Muscle layer of colon (tissue), 2 donors: ENCODE results near the gene YES1.
"Not testable (repeated sequence)": the region's sequence is repeated elsewhere in the genome, so short reads cannot be mapped to it uniquely, and the experiment has no call there.

Experiments
- H3K27ac ChIP-seq: one replicate; pipeline ENCODE4 v1.7.0; 2013; ENCODE audit warnings: low read depth, mild to moderate bottlenecking, low read length, moderate library complexity
- H3K27me3 ChIP-seq, 2 donors: one replicate each; pipeline ENCODE4 v1.7.0; 2013; ENCODE audit warnings: low read length in 2 of 2, mild to moderate bottlenecking in 2 of 2; ENCODE audit not compliant: insufficient read depth in 2 of 2, control insufficient read depth in 1 of 2
- H3K36me3 ChIP-seq: one replicate; pipeline ENCODE4 v1.7.0; 2013; ENCODE audit warnings: mild to moderate bottlenecking, low read length; ENCODE audit not compliant: insufficient read depth
- H3K4me1 ChIP-seq: one replicate; pipeline ENCODE4 v1.7.0; 2013; ENCODE audit warnings: mild to moderate bottlenecking, low read length; ENCODE audit not compliant: insufficient read depth
- H3K4me3 ChIP-seq, 2 donors: one replicate each; pipeline ENCODE4 v1.7.0; 2013; ENCODE audit warnings: low read length in 2 of 2, low read depth in 1 of 2, mild to moderate bottlenecking in 1 of 2, moderate library complexity in 1 of 2
- H3K9ac ChIP-seq: one replicate; pipeline ENCODE4 v1.7.0; 2013; ENCODE audit warnings: low read length
- H3K9me3 ChIP-seq: one replicate; pipeline ENCODE4 v1.7.0; 2013; ENCODE audit warnings: mild to moderate bottlenecking, low read length
- donor health status: abdominal sarcoma.
- donor health status: Adenocarcinoma of cecum.

Gene YES1

DNA sequence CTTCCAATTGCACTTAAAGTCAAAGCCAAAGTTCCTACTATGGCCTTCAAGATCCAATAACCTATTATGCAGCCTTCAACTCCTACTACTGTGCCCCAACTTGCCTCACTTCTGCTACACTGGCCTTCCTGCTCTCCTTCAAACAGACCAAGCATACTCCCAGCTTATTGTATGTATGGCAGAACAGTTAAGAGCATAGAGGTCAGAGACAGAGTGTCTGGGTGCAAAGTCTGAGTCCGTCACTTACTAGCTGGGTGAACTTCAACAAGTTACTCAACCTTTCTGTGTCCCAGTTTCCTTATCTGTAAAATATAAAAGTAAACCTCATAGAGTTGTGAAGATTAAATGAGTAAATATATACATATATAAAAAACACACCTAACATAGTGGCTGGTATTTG, 37.2 kb downstream of the YES1 start:
- H3K9ac ChIP-seq, result no peak overlapping the region
- no peaks in the 10 kb centered on the region for H3K9me3 ChIP-seq
- no peak overlapping the region for H3K4me3 ChIP-seq
- H3K36me3 ChIP-seq, result no peaks in the 10 kb centered on the region
- no peak overlapping the region for H3K27ac ChIP-seq
- H3K27me3 ChIP-seq, result no peaks in the 10 kb centered on the region
- peaks cover 7% of the 10 kb centered on the region for H3K4me1 ChIP-seq

DNA sequence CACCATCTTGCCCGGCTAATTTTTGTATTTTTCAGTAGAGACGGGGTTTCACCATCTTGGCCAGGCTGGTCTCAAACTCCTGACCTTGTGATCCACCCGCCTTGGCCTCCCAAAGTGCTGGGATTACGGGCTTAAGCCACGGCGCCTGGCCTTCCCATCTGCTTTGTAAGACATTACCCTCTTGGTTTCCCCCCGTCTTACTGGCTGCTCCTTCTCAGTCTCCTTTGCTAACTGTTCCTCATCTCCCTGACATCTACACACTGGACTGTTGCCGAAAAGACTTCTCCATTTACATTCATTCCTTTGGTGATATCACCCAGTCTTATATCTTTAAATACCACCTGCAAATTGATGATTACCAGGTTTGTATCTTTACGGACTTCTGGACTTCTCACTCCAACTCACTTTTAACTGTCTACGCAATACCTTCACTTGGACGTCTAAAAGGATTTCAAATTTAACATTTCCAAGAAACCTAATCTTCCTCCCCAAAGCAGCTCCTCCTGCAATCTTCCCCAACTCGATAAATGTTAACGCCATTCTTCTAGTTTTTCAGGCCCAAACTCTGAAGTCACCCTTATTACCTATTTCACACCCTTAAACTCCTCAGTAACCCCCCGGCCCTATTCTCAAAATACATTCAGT, 37.9 kb downstream of the YES1 start:
- Histone ChIP-seq H3K27ac (no peak overlapping the region), H3K4me1 (peaks cover 6% of the 10 kb centered on the region), H3K9ac (no peak overlapping the region), H3K4me3 (no peak overlapping the region), H3K36me3 (no peaks in the 10 kb centered on the region), H3K27me3 (no peaks in the 10 kb centered on the region), H3K9me3 (no peaks in the 10 kb centered on the region)

DNA sequence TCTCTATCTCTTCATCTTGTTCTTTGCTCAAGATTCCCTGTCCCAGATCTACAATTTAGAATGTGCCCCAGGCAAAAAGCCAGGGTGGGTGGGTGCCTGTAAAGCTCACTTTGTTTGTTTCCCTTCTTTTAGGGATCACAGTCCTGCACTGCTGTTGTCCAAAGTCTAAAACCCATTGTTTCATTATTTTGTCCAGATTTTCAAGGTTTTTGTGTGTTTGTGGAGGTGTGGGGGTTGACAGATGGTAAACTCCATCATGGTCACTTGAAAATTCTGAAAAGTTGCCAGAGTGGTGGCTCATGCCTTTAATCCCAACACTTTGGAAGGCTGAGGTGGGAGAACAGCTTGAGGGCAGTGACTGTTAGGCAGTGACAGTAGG, 41.5 kb downstream of the YES1 start:
- no peak overlapping the region for H3K27ac ChIP-seq
- H3K9ac ChIP-seq, result no peak overlapping the region
- H3K4me1 ChIP-seq, result no peaks in the 10 kb centered on the region
- no peak overlapping the region for H3K4me3 ChIP-seq
- H3K27me3 ChIP-seq, result no peaks in the 10 kb centered on the region
- no peaks in the 10 kb centered on the region for H3K36me3 ChIP-seq
- no peaks in the 10 kb centered on the region for H3K9me3 ChIP-seq

DNA sequence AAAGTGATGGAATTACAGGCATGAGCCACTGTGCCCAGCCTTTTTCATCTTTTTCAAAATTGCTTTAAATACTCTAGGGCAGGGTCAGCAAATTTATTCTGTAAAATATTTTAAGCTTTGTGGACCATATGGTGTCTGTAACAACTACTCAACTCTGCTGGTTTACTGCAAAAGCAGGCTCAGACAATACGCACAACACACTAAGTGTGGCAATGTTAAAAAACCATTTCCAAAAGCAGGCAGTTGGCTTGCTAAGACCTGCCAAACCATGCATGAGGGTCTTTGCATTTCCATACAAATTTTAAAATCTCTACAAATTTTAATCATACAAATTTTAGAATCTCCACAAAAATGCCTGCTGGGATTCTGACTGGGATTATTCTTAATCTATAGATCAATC, 44.1 kb downstream of the YES1 start:
- Histone ChIP-seq H3K36me3 (no peaks in the 10 kb centered on the region), H3K9ac (no peak overlapping the region), H3K27ac (no peak overlapping the region), H3K27me3 (no peaks in the 10 kb centered on the region), H3K9me3 (no peaks in the 10 kb centered on the region), H3K4me1 (no peaks in the 10 kb centered on the region), H3K4me3 (no peak overlapping the region)

DNA sequence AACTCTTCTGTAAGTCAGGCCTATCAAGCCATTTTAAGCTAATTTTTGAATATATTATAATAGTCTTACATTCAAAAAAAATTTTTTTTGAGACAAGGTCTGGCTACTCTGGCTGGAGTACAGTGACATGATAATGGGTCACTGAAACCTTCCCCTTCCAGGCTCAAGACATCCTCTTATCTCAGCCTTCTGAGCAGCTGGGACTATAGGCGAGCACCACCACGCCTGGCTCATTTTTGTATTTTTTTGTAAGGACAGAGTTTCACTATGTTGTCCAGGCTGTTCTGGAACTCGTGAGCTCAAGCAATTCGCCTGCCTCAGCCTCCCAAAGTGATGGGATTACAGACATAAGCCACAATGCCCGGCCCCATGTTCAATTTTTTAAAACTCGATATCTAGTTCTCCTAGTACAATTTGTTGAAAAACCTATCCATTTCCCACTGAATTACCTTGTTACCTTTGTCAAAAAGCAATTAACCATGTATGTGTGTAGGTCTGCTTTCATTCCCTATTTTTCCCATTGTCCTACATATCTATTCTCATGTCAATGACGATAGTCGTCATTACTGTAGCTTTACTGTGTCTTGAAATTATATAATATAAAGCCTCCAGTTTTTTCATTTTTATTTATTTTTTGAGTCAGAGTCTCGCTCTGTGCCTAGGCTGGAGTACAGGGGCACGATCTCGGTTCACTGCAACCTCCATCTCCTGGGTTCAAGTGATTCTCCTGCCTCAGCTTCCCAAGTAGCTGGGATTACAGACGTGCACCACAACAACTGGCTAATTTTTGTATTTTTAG, 44.8 kb downstream of the YES1 start:
- H3K9me3 ChIP-seq, result no peaks in the 10 kb centered on the region
- no peaks in the 10 kb centered on the region for H3K4me1 ChIP-seq
- no peak overlapping the region for H3K9ac ChIP-seq
- H3K27ac ChIP-seq, result no peak overlapping the region
- H3K4me3 ChIP-seq, result no peak overlapping the region
- no peaks in the 10 kb centered on the region for H3K36me3 ChIP-seq
- no peaks in the 10 kb centered on the region for H3K27me3 ChIP-seq

- Histone ChIP-seq H3K27me3 (no peaks in the 10 kb centered on the region), H3K9ac (no peak overlapping the region), H3K27ac (no peak overlapping the region), H3K4me3 (no peak overlapping the region), H3K4me1 (no peaks in the 10 kb centered on the region), H3K36me3 (no peaks in the 10 kb centered on the region), H3K9me3 (no peaks in the 10 kb centered on the region)
These were observed 45.5 kb downstream of the YES1 start for GRCh38 chr18:766550-766860.

DNA sequence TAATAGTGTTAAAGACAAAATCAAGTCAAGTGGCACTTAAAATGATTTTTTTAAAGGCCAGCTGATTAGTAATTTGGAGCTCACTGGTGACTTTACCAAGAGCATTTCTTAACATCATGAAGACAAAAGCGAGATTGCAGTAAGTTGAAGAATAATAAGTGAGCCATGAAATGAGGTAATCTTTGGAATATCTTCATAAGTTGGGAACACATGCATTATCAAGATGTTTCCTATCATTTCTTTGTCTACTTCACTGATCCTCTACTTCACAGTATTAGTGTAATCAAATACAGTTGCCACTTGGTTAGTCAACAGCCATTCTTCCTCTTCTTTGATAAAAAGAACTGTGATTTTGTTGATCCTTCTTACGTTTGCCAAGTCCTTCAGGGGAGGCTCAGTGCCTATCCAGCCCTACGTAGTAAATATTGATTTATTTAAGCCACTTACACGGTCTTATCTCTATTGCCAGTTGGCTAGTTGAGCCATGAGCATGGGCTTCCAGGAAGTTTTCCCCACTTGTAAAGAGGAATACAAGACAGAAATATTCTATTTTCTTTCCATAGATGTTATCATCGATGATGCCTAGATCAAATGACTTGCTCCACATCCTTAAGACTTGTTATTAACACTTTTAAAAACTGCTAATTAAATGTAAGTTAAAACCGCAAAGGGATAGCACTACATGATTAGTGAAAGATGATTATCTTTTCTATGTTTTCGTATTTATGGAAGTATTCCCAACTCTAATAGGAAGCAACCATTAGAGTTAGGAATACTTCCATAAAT, 46.1 kb downstream of the YES1 start:
- Histone ChIP-seq H3K9me3 (no peaks in the 10 kb centered on the region), H3K27me3 (no peaks in the 10 kb centered on the region), H3K9ac (no peak overlapping the region), H3K27ac (no peak overlapping the region), H3K36me3 (no peaks in the 10 kb centered on the region), H3K4me1 (no peaks in the 10 kb centered on the region), H3K4me3 (no peak overlapping the region)

DNA sequence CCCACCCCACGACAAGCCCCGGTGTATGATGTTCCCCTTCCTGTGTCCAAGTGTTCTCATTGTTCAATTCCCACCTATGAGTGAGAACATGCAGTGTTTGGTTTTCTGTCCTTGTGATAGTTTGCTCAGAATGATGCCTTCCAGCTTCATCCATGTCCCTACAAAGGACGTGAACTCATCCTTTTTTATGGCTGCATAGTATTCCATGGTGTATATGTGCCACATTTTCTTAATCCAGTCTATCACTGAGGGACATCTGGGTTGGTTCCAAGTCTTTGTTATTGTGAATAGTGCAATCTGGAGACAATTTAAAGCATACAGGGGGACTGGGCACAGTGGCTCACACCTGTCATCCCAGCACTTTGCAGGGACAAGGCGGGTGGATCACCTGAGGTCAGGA, 52.2 kb downstream of the YES1 start:
- H3K4me1 ChIP-seq, H3K9me3 ChIP-seq, H3K9ac ChIP-seq, H3K36me3 ChIP-seq, H3K27me3 ChIP-seq, H3K4me3 ChIP-seq, H3K27ac ChIP-seq: not testable (repeated sequence)

DNA sequence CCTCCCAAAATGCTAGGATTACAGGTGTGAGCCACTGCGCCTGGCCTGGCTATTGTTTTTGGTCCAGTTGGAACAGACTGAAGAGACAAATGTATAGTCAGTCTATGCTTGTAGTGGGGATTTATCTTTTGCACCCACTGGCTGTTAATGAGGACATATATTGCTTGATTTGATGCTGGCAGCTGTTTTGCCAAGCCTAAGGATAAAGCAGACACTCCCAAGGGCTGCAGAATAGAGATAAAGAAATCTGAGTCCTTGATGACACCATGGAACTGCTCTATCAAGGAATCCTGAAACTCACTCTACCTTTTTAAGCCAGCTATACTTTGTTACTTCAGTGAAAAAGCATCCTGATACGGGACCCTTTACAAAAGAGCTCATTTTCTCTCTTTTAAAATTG, 56.5 kb downstream of the YES1 start:
- no peak overlapping the region for H3K9ac ChIP-seq
- H3K27me3 ChIP-seq, result no peaks in the 10 kb centered on the region
- peaks cover 12% of the 10 kb centered on the region for H3K36me3 ChIP-seq
- H3K4me3 ChIP-seq, result no peak overlapping the region
- H3K4me1 ChIP-seq, result no peaks in the 10 kb centered on the region
- H3K9me3 ChIP-seq, result no peaks in the 10 kb centered on the region
- H3K27ac ChIP-seq, result no peak overlapping the region

GRCh38 chr18:754656-755055, 57.4 kb downstream of the YES1 start:
- no peaks in the 10 kb centered on the region for H3K4me1 ChIP-seq

DNA sequence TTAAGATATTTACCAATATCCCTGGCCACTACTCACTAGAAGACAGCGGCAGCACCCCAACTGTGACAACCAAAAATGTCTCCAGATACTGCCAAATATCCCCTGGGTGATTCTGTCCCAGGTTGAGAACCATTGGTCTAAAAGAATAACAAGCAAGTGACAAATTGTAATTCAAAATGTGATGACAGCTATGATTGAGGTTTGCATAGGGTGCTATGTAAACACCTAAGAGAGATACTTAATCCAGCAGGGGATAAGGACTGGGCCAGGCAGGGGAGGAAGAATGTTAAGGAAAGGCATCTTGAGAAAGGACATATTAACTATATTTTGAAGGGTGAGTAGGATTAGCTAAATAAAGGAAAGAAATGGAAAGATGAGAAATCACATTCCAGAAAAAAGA, 61.6 kb downstream of the YES1 start:
- H3K9me3 ChIP-seq, result no peaks in the 10 kb centered on the region
- H3K27ac ChIP-seq, result no peak overlapping the region
- peaks cover 24% of the 10 kb centered on the region for H3K36me3 ChIP-seq
- H3K9ac ChIP-seq, result no peak overlapping the region
- H3K4me3 ChIP-seq, result no peak overlapping the region
- no peaks in the 10 kb centered on the region for H3K4me1 ChIP-seq
- H3K27me3 ChIP-seq, result no peaks in the 10 kb centered on the region

More at GRCh38 chr18:754656-755055, 57.4 kb downstream of the YES1 start:
- H3K36me3 ChIP-seq, result peaks cover 15% of the 10 kb centered on the region
- H3K27ac ChIP-seq, result no peak overlapping the region
- H3K9ac ChIP-seq, result no peak overlapping the region
- no peaks in the 10 kb centered on the region for H3K9me3 ChIP-seq
- no peaks in the 10 kb centered on the region for H3K27me3 ChIP-seq
- no peak overlapping the region for H3K4me3 ChIP-seq
